Mesothelial cell of epicardium (in vitro differentiated cells): ENCODE data around the gene BNC2. TPM values are rescaled to one million over a fixed set of nuclear protein-coding genes. Genes with fewer than 3 reads are reported as not detected.

Experiments
- DNase-seq, 2 experiments: peaks; one replicate each; pipeline ENCODE4 v3.0.0; 2021; ENCODE audit warnings: low spot score in 2 of 2; ENCODE audit not compliant: unreplicated experiment in 2 of 2
- H3K27ac Mint-ChIP-seq: 2 replicates; pipeline ENCODE4 v1.8.0; 2021; ENCODE audit warnings: mixed read lengths
- H3K27me3 Mint-ChIP-seq: 2 replicates; pipeline ENCODE4 v1.8.0; 2021; ENCODE audit warnings: low read depth, mixed read lengths
- H3K36me3 Mint-ChIP-seq: 2 replicates; pipeline ENCODE4 v1.8.0; 2021; ENCODE audit warnings: mixed read lengths
- H3K4me1 Mint-ChIP-seq: 2 replicates; pipeline ENCODE4 v1.8.0; 2021; ENCODE audit warnings: mixed read lengths
- H3K4me3 Mint-ChIP-seq: 2 replicates; pipeline ENCODE4 v1.8.0; 2021; ENCODE audit warnings: mild to moderate bottlenecking, moderate library complexity, mixed read lengths
- H3K9me3 Mint-ChIP-seq: 2 replicates; pipeline ENCODE4 v1.8.0; 2021; ENCODE audit warnings: mixed read lengths
- CTCF ChIP-seq: fragments of 200-600 bp; sonication (generic); IDR thresholded peaks from one replicate; pipeline ENCODE4 v1.5.0; 2021; ENCODE audit warnings: antibody characterized with exemption; ENCODE audit not compliant: unreplicated experiment
- total RNA-seq: library from RNA; stranded (reverse); gene quantifications from 3 replicates; pipeline ENCODE4 v1.2.1, GENCODE V29; 2021

BNC2 gene
- total RNA-seq, 1 donor from 2014 or later: 45.1 TPM

- H3K36me3 Mint-ChIP-seq: no peaks in the 10 kb centered on the region
- H3K4me1 Mint-ChIP-seq: peaks cover 21% of the 10 kb centered on the region
- TF ChIP-seq CTCF: no peak
Observed at GRCh38 chr9:16767366-16767765, 103.1 kb downstream of the BNC2 start.

GRCh38 chr9:16763946-16764345 lies 106.5 kb downstream of the BNC2 start:
- H3K27me3 Mint-ChIP-seq: no peaks in the 10 kb centered on the region
- H3K27ac Mint-ChIP-seq: no peak overlapping the region
- no peak for TF ChIP-seq CTCF
- no peaks in the 10 kb centered on the region for H3K9me3 Mint-ChIP-seq
- DNase-seq: no peak
- no peaks in the 10 kb centered on the region for H3K36me3 Mint-ChIP-seq
- H3K4me3 Mint-ChIP-seq: no peak overlapping the region
- peaks cover 12% of the 10 kb centered on the region for H3K4me1 Mint-ChIP-seq

More at GRCh38 chr9:16767366-16767765, 103.1 kb downstream of the BNC2 start:
- H3K27ac Mint-ChIP-seq: no peak overlapping the region
- DNase-seq: no peak
- no peaks in the 10 kb centered on the region for H3K9me3 Mint-ChIP-seq
- no peaks in the 10 kb centered on the region for H3K27me3 Mint-ChIP-seq
- H3K4me3 Mint-ChIP-seq: no peak overlapping the region

- DNase-seq: no peak
- Mint-ChIP-seq H3K4me3 (no peak overlapping the region), H3K9me3 (no peaks in the 10 kb centered on the region), H3K27me3 (no peaks in the 10 kb centered on the region), H3K36me3 (no peaks in the 10 kb centered on the region), H3K4me1 (peaks cover 8% of the 10 kb centered on the region), H3K27ac (no peak overlapping the region)
- no peak for TF ChIP-seq CTCF
Observed at GRCh38 chr9:16755467-16756160, 114.9 kb downstream of the BNC2 start.

GRCh38 chr9:16754662-16755061 lies 115.8 kb downstream of the BNC2 start:
- TF ChIP-seq CTCF: no peak
- H3K9me3 Mint-ChIP-seq: no peaks in the 10 kb centered on the region
- no peak overlapping the region for H3K27ac Mint-ChIP-seq
- H3K36me3 Mint-ChIP-seq: no peaks in the 10 kb centered on the region
- H3K27me3 Mint-ChIP-seq: no peaks in the 10 kb centered on the region
- no peak overlapping the region for H3K4me3 Mint-ChIP-seq
- peaks cover 10% of the 10 kb centered on the region for H3K4me1 Mint-ChIP-seq
- no peak for DNase-seq

- H3K27ac Mint-ChIP-seq: no peak overlapping the region
- H3K4me1 Mint-ChIP-seq: peaks cover 10% of the 10 kb centered on the region
- no peaks in the 10 kb centered on the region for H3K27me3 Mint-ChIP-seq
- TF ChIP-seq CTCF: no peak
- DNase-seq: no peak
- H3K9me3 Mint-ChIP-seq: no peaks in the 10 kb centered on the region
- H3K36me3 Mint-ChIP-seq: no peaks in the 10 kb centered on the region
- no peak overlapping the region for H3K4me3 Mint-ChIP-seq
Observed at GRCh38 chr9:16753256-16753655, 117.2 kb downstream of the BNC2 start.

- TF ChIP-seq CTCF: no peak
- peaks cover 10% of the 10 kb centered on the region for H3K4me1 Mint-ChIP-seq
- no peak overlapping the region for H3K4me3 Mint-ChIP-seq
- DNase-seq: no peak
- no peaks in the 10 kb centered on the region for H3K36me3 Mint-ChIP-seq
- H3K27ac Mint-ChIP-seq: no peak overlapping the region
- H3K9me3 Mint-ChIP-seq: no peaks in the 10 kb centered on the region
- no peaks in the 10 kb centered on the region for H3K27me3 Mint-ChIP-seq
Observed at GRCh38 chr9:16752601-16753000, 117.9 kb downstream of the BNC2 start.
